ENCODE data around the gene SLC31A1.
"Not testable (repeated sequence)": the region's sequence is repeated elsewhere in the genome, so short reads cannot be mapped to it uniquely, and the experiment has no call there.

The SLC31A1 gene

DNA sequence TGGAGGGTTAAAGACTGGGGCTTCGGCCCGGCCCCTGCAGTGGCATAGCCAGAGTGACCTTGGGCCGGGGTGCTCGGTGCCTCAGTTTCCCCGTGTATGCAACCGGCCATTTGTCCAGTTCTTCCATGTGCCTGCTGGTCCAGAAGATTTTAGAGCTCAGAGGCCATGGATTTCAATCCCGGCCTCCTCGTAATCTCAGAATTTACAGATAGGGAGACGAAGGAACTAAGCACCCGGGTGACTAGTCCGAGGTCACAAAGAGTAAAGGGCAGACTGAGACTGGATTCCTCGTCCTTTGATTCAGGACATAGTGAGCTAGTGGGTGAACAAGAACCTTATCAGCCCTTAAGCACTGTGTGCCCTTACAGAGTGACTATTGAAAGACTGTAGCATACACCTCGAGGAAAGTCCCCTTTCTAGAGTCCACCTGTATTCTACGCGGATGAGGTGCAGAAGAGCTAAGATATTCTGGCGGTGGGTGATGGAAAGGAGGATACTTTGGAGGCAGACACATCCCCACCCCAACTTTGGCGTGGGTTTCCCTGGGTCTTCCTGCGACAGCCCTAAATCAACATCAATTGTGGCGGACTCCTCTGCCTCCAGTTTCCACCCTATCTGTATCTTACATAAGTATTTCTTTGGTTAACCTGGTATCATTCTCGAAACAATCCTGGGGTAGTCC, 597 bp downstream of the SLC31A1 start:
- DNase-seq, result no peak

DNA sequence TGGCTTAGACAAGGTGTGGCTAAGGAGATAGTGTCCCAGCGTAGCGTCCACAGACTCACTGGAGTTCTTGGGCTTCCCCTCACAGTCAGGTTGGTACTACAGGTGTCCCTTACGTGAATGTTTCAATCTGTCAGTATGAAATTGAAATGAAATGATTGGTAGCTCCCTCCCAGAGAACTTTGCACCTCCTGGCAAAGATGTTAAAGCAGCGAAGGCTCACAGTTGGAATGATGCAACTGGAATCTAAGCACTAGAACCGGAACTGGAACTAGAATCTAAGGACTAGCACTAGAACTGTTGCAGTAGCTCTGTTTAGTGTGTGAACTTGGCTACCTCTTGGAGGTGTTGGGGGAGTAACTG, 1.1 kb downstream of the SLC31A1 start:
- DNase-seq, result no peak

DNA sequence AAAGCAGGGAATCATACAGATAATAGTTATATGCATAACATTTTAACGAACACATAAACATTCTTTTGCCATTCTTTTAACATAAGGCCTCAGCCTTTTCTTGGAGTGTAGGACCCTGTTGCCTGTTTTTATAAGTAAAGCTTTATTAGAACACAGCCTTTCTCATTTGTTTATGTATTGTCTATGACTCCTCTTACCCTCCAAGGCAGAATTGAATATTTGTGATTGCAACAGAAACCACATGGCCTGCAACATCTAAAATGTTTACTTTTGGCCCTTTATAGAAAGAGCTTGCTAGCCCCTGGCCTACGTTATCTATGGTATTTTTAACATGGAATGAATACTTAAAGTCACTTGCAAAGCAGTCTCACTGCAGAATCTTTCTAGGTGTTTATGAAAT, 2.6 kb downstream of the SLC31A1 start:
- DNase-seq, result no peak

DNA sequence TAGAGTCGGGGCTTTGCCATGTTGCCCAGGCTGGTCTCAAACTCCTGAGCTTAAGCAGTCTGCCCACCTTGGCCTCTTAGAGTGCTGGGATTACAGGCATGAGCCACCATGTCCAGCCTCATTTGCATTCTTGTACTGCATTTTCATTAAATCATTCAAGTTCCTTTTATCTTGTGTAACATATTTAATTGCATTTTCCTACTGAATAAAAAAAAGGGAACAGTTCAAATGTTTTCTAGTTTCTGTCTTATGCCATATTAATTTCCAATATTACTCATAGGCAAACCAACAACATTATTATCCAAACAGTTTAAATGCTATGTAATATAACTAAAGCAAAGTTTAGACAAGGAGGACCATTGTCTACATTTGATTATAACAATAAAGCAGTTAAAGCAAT, 6.1 kb downstream of the SLC31A1 start:
- no peak for DNase-seq

DNA sequence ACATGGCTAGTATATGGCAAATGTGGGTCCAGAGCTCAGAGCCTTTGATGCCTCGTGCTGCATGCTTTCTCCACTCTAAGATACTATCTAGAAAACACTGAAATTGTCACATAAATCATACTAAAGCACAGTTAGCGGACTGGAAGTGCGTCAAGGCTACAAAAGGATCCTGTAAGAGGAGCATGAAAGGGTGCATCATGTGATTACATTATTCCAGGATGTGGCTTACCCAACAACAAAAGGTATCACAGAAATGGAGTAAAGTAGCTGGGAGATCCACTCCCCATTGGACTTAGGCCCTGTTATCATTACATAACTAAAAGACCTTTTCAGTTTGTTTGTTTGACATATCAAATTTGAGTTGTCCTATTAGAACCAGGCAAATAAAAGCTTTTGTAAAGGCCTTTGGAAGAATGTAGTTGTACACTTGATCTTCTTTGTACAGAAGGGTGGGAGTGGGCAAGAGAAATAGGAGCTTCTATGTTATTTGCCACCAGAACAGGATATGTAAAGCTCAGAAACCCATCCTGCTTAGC, 6.9 kb downstream of the SLC31A1 start:
- DNase-seq, result no peak

DNA sequence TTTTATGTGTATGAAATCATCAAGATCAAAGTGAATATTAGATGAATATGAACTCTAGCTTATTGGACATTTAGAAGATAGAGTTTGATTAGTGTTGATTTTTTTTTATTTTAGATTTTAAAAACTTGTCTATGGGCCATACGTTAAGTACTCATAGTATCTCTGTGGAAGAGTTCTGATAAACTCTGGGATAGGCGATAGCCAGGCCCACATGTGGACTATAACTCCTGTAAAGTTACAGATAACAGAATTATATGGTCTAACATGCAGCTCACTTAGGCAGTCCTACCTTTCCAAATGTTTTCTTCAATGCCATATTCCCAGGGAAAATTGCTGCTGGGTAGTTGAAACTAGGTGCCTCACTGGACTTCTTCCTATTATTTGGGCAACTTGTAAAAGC, 10.4 kb downstream of the SLC31A1 start:
- no peak for DNase-seq

DNA sequence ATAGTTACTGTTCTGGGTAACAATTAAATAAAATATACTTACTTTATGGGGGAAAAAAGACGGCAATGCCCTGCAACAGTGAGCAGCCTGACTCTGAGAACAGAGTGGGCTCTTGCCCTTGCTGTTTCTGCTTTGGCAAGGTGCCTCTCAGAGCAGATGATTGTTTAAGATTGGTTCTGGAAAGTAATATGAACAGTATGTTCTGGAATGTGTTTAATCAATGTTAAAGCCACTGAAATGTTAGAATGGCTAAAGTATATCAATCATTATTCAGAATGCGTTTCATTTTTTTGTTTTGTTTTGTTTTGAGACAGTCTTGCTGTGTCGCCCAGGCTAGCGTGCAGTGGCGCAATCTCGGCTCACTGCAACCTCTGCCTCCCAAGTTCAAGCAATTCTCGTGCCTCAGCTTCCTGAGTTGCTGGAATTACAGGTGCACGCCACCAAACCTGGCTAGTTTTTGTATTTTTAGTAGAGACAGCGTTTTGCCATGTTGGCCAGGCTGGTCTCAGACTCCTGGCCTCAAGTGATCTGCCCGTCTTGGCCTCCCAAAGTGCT, 14.4 kb downstream of the SLC31A1 start:
- not testable (repeated sequence) for DNase-seq

DNA sequence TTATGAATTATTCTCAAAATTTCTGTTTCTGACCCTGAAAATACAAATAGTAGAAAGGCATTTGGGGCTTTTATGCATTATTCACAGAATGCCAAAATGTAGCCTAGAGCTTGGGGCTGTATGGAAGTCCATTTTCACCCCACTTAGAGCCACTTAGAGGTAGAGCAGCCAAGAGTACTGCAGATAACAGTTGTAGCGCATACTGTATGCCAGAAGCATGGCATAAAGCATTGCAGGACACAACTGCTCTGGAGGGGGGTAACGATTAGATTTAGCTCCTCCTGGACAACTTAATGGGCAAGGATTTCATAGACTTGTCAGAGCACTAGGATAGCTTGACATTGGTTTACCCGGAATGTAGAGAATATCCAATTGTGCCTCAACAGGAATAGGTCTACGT, 15.7 kb downstream of the SLC31A1 start:
- DNase-seq, result no peak

DNA sequence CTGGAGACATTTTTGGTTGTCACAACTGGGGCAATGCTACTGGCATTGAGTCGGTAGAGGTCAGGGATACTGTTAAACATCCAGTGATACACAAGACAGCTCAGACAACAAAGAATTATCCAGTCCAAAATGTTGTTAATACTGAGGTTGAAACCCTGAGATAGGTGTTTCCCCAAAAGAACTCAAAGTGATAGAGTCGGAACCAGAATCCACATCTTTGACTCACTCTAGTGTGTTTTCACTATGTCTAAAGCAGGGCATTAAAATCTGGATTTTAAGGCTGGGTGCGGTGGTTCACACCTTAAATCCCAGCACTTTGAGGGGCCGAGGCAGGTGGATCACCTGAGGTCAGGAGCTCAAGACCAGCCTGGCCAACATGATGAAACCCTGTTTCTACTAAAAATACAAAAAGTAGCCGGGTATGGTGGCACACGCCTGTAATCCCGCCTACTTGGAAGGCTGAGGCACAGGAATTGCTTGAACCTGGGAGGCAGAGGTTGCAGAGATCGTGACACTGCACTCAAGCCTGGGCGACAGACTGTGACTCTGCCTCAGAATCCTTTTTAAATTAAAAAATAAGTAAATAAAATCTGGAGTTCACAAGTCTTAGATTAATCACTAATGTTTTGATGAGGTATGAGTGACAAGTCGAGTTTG, 17.0 kb downstream of the SLC31A1 start:
- no peak for DNase-seq

DNA sequence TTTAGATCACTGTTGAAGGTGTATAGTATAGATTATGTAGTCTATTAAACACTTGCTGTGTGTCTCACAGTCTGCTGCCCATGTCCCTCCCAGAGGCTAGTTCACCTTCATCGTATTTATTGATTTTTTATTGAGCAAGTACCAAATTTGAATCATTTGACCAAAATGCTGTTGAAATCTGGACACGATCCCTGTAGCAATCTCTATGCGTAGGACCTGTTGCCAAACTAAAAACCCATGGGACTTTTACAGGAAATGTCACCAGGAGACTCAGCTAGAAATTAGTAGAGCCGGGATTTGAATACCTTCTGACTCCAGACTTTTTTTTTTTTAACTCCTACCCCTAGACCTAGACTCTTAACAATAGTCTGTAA, 17.5 kb downstream of the SLC31A1 start:
- DNase-seq, result no peak

DNA sequence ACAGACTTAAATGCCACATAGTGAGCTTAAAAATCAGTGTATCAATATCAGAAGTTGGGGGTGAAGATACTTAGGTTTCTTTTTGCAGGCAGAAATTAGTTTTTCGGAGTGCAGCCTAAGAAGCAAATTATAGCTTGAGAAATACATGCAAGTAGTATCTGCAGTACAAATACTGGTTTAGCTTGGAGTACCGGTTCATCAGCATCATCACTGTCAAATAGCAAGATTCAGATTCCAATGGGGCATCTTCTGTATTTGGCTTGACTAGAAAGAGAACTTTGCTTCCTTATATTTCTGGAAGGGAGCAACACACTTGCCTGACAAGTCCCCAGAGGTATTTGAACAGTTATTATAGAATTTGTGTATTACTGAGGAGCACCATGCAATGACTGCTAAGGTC, 19.8 kb downstream of the SLC31A1 start:
- DNase-seq, result no peak

DNA sequence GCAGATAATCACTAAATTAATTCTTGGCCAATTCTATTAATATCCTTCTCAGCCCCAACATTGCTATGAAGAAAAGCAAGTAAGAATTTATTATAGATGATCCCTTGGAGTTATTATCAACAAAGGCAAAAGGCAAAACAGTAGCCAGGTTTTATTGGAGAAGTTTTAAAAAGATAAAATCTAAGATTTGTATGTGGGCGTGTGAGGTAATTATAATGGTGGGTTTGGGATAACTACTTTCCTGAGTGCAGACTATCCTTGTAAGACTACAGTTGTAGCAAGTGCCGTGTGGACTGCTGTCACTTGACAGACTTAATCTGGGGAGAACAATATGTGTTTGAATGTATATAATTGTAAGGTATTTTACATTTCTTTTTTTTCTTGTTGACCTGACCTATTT, 23.2 kb downstream of the SLC31A1 start:
- DNase-seq, result no peak

DNA sequence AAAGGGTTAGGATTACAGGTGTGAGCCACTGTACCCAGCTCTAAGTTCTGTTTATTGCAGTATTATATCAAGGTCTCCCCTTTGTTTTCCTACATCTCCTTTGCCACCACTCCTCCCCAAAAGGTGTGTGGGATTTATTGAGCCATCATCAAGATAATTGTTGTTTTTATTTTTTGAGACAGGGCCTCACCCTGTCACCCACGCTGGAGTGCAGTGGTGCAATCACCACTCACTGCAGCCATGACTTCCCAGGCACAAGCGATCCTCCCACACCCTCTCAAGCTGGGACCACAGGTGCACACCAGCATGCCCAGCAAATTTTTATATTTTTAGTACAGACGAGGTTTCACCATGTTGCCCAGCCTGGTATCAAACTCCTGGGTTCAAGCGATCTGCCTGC, 24.6 kb downstream of the SLC31A1 start:
- no peak for DNase-seq

DNA sequence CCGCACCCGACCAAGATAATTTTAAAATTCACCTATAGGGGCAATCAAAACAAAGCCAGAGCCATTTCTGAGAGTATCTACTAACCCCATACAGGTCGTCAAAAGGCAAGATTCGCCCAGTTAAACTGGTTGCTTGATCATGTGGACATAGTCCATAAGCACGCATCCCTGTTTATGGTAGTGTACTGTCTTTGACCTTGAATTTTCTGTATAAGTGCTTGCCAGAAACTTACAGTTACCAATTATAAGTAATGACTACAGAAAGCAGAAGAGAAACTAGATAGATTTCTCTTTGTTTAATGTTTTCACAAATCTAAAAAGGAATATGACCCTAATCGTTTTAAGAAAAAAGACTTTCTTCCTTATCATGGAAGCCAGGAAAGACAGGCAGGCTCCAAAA, 25.6 kb downstream of the SLC31A1 start:
- no peak for DNase-seq

DNA sequence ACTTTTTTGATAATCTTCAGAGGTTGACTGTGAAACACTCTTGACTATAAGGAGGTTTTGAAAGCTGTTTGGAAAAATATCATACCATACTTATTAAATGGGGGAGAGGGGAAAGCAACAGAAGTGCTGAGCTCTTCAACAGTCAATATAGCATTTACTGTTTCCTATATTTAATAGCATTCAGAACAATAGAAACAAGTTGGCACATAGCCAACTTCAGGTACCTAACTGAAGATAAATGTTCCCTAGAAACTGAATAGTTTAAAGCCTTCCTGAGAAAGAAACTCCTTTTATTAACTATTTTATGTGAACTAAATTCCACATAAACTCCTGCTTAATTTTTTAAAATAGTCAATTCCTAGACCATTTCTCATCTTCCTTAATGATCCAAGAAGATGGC, 26.3 kb downstream of the SLC31A1 start:
- no peak for DNase-seq

DNA sequence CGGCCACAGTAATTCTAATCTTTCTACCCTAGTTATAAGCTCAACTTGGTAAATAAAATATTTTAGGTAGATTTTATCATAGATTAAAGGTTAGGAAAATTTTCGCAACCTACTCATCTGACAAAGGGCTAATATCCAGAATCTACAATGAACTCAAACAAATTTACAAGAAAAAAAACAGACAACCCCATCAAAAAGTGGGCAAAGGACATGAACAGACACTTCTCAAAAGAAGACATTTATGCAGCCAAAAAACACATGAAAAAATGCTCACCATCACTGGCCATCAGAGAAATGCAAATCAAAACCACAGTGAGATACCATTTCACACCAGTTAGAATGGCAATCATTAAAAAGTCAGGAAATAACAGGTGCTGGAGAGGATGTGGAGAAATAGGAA, 28.3 kb downstream of the SLC31A1 start:
- not testable (repeated sequence) for DNase-seq

DNA sequence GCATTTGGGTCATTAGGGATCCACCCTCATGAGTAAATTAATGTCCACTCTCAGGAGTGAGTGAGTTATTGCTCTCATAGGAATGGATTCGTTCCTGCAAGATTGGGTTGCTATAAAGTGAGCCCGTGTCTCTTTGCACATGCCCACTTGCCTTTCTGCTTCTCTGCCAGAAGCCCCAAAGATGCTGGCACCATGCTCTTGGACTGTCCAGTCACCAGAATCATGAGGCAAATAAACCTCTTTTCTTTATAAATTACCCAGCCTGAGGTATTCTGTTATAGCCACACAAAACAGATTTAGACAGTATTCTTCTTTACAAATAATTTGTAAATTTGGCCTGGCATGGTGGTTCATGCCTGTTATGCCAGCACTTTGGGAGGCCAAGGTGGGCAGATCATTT, 29.5 kb downstream of the SLC31A1 start:
- DNase-seq, result no peak

DNA sequence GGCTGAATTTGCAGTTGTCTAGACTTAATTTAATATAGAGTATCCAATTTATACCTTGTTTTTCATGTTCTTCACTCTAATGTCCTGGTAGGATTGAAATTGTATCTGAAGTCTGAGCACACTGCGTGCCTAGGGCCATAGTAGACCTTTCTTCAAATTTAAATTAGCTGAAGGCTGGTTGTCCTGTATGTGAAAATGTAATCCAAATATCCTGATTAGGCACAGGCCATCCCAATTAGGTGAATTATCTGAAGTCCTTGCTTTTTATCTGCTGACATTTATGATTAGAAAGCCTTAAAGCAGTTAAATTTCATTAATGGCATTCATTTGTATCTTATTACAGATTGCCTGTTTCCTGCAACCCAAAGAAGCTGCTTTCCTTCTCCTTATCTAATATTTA, 33.6 kb downstream of the SLC31A1 start:
- DNase-seq, result no peak

DNA sequence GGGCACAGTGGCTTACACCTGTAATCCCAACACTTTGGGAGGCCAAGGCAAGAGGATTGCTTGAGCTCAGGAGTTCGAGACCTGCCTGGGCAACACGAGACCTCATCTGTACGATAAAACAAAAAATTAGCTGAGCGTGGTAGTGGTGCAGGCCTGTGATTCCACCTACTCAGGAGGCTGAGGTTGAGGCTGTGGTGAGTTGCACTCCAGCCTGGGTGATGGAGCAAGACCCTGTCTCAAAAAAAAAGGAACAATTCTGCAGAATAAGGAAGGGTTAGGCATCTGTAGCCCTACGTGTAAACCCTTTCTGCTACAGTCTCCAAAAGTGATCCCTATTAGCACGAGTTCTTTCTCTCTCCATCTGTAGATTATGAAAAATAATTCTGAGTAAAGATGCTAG, 34.1 kb downstream of the SLC31A1 start:
- no peak for DNase-seq

DNA sequence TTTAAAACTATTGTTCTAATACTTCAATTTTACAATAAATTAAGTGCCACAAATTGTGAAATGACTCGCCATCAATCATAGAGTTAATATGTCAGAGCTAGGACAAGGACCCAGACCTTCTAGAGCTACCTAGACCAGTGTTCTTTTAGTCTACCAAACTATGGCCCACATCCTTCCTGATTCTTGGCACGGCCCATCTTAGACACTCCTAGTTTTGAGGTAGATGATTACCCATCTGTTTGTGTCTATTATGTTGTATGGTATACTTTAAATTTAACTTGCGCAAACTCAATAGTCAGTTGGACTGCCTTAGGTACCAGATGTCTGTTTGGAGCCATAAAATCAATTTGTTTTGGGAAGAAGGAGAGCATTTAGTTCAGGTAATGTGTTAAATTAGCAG, 36.5 kb downstream of the SLC31A1 start:
- no peak for DNase-seq

DNA sequence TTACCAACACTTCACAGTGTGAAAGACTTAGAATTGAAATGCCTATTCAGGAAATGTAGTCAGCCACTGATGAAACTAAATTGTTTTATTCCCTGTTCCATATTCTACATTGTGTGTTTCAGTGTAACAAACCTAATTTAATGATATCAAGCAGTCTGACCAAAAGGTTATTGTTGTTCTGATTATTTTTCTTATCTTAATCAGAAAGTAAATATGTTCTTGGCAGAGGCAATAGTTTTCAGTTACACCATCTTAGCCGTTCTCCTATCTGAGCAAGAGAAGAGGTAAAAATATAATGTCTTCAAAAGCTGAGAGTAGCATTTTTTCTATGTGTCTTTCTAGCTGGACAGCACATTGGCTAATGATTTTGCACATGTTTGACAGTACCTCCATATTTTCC, 36.9 kb downstream of the SLC31A1 start:
- no peak for DNase-seq

DNA sequence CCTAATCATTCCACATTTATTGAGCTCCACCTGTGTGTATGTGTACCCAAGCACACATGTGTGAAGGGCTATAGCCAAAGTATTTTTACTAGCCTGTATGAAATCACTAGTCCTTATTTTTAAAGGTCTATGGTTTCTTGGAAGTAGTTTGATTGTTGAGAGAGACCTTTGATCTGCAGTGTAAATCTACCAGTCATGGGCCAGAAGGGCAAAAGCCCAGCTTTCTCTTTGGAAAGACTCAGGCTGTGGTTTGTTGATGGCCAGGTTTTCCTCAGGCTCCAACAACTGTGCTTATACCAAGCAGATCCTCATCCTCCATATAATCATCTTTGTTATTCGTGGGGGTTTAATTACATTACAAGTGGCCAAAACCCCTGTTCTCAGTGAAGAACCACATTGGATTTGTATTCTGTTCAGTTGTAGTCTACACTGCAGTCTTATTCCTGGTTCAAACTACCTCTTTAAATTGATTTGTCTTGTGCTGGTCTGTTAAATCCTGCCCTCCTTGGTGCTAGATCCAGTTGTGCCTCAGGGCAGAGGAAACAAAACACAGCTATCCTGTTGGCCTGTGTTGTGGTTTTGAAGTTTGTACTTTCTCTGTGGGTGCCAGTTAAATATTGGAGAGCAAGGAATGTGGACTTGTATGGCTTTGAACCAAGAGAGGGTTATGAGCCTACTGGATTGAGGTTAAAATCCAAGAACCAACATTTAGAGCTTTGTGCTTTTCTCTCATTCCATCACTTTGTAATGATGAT, 40.8 kb downstream of the SLC31A1 start:
- no peak for DNase-seq

DNA sequence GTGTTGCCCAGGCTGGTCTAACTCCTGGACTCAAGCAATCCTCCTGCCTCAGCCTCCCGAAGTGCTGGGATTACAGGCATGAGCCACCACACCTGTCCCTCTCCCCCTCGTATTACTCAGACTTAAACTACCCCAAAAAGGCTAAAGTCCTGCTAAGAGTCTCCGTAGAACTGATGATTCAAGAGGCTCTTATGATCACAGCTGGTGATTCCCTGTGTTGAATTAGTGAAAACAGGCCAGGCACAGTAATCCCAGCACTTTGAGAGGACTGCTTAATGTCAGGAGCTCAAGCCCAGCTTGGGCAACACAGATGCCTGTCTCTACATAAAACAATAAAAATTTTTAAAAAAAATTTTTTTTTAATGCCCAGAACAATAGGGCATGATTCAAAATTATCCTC, 44.8 kb downstream of the SLC31A1 start:
- DNase-seq, result no peak

Measured in SHP77 (cell line).